Measurements from ENCODE around the gene C11orf91.
"Not testable (repeated sequence)": the region's sequence is repeated elsewhere in the genome, so short reads cannot be mapped to it uniquely, and the experiment has no call there.

C11orf91 gene

GRCh38 chr11:33700502-33701271 lies at the start of gene C11orf91:
TSS of gene C11orf91 (minus strand) at chr11:33700826. CDS start at chr11:33700740, 86 bp downstream.
- peak; percentile 66 to 96 (median 89) for DNase-seq

DNA sequence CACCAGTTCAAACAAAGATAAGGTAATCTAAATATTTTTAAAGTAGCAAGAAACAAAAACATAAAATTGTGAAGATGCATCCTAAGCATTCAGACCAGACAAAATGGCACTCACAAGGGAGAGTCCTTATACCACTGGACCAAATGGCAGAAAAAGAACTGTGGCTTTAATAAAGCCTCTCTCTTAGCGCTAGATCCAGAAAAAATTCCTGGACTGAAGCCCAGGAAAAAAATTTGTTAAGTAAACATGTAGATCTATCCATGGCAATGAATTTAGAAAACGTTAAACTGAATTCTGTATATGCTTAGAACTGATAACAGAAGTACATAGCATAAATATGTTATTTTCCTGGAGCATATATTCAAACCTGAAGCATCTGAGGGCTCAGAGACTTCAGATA lies 47.4 kb upstream of the C11orf91 start:
- DNase-seq: no peak

- no peak for DNase-seq
Observed at GRCh38 chr11:33743291-33743690, 42.7 kb upstream of the C11orf91 start.

- DNase-seq: no peak
Observed at GRCh38 chr11:33742249-33742851, 41.7 kb upstream of the C11orf91 start.

- no peak for DNase-seq
Observed at GRCh38 chr11:33741806-33742205, 41.2 kb upstream of the C11orf91 start.

- DNase-seq: no peak
Observed at GRCh38 chr11:33737362-33737821, 36.8 kb upstream of the C11orf91 start.

DNA sequence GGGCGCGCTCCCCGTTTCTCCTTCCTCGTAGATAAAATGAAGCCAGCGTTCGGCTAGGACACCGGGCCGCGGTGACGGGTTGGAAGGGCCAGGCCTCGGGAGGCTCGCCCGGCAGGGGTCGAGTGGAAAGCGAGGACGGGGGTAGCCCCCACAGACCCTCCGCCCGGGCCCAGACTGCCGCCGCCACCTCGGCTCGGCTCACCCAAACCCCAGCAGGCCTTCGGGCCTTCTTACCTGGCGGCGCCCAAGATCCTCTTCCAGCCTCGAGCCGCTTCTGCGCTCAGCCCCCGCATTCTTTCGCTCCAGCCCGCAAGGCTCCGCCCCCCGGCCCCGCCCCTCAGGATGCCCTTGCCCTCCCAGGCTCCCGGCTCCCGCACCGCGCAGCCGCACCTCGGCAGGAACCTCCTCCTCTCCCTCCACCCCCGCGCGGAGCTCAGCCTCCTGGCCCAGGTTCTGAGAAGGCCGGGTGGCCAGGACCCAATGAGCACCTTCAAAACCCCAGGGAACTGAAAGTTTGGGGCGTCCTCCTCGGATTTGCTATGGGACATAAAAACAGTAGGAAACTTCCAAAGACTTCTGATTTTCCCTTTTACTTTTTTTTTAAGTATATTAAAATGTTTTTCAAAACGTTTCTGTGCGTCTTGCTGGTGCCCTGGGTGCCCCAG lies 35.7 kb upstream of the C11orf91 start, which contains the start of gene CD59:
Gene CD59 (minus strand): TSS at position 276 of the 665 bp plus-strand sequence. CDS start 13,978 bp downstream, outside the sequence.
- DNase-seq: peak in 57 of 58 donors; percentile 44 to 96 (median 86)

DNA sequence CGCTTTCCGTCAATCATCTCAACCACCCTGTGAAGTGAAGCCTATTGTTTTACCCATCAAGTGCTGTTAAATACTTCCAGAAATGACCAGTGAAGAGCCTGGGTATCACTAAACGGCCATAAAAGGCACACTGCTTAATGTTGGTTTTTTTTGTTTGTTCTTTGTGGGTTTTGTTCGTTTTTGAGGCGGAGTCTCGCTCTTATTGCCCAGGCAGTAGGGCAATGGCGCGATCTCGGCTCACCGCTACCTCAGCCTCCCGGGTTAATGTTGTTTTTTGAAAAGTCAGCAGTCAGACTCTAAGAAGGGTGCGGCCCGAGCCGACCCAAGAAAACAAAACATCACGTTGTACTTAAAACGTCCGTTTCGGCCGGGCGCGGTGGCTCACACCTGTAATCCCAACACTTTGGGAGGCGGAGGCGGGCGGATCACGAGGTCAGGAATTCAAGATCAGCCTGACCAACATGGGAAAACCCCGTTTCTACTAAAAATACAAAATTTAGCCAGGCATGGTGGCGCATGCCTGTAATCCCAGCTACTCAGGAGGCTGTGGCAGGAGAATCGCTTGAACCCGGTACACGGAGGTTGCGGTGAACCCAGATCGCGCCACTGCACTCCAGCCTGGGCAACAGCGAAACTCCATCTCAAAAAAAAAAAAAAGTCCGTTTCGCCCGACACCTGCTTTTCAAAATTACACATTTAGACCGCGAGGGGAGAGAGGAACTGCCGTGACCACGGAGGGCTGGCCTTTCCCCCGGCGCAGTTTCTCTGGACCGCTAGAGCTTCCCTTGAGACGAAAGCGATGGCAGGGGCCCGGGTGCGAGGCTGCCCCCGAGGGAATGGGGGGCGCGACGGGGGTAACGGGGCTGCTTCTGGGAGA lies 34.9 kb upstream of the C11orf91 start:
- peak in 3 of 58 donors; percentile 27 to 47 (median 38) for DNase-seq

DNA sequence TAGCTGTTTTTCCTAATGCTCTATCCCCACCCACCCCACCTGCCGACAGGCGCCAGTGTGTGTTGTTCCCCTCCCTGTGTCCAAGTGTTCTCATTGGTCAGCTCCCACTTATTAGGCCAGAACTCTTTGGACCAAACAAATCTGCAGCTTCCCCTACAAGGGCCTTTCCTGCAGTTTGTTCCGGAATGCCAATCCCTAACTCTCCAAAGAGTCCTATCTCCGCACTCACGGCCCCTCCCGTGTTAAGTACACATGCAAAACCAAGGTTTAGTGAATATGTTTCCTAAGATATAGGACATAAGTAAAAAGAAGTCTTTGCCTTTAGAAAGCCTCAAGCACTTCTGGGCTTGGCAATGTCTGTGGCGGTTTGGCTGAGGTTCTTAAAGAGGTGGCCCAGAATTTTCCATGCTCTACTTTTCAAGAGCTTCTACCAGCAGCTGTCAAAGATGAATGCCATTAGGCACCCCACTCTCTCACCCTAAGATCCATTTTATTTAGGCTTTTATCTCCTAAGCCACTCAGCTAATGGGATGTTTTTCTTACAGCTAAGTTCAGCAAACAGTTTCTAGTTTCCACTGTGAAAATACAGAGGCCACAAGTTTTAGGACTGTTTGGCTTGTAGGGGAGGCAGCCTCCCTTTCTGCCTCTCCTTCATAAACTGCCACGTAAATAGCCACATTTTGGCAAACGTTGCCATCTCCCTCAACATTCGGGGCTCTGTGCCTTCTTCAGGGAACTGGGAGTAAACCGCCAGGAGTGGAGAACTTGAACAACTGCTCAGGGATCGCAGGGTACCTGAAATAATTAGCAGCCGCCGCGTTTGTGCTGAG lies 34.0 kb upstream of the C11orf91 start:
- peak in 5 of 58 donors; percentile 13 to 52 (median 33) for DNase-seq

DNA sequence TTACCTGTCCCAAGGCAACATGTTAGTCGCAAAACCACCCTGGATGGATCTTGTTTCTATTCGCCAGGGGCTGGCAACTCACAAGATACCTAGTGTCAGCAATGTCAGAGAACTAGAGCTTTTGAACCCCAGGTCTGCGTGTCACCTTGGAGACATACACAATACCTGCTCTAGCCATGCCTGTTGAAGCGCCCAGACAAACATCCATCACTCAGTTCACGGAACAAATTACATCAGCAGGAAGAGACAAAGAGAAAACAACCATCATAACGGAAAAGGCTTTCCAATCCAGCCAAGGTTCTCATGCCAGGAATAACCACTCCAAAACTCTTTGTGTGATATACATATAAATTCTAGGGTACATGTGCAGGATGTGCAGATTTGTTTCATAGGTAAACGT lies 33.4 kb upstream of the C11orf91 start:
- DNase-seq: no peak

- DNase-seq: no peak
Observed at GRCh38 chr11:33731723-33732531, 31.3 kb upstream of the C11orf91 start.

DNA sequence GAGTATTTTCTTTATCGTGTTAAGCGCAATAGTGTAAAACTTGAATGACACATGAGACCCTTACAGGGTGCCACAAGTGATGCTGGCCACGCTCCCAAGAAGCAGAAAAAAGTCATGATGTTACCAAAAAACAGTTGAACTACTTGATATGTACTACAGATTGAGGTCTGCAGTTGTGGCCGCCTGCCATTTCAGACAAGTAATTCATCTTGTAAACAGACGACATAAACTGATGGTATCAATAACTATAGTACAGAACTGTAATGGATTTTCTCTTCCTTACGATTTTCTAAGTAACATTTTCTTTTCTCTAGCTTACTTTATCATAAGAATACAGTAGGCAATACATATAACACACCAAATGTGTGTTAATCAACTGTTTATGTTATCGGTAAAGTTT lies 30.1 kb upstream of the C11orf91 start:
- no peak for DNase-seq

- not testable (repeated sequence) for DNase-seq
Observed at GRCh38 chr11:33729072-33729664, 28.5 kb upstream of the C11orf91 start.

GRCh38 chr11:33727539-33727938 lies 26.9 kb upstream of the C11orf91 start:
- not testable (repeated sequence) for DNase-seq

DNA sequence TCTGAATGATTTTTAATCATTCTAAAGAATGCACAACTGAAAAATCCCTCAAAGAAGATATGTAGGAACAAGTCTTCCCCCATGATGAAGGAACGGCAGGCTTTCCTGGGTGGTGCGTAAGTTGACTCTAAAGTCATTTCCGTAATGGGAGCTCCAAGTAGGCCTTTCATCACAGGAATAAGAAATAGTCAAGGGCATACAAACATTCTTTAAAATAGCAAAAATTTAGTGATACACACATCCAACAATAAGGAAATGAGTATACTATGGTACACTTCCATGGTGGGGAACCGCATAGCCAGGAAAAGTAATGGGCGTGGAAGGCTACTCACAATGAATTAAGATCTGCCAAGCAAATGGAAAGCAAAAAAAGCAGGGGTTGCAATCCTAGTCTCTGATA lies 24.9 kb upstream of the C11orf91 start:
- DNase-seq: no peak

- DNase-seq: peak in 8 of 58 donors; percentile 9 to 47 (median 27)
Observed at GRCh38 chr11:33724644-33725035, 24.0 kb upstream of the C11orf91 start.

DNA sequence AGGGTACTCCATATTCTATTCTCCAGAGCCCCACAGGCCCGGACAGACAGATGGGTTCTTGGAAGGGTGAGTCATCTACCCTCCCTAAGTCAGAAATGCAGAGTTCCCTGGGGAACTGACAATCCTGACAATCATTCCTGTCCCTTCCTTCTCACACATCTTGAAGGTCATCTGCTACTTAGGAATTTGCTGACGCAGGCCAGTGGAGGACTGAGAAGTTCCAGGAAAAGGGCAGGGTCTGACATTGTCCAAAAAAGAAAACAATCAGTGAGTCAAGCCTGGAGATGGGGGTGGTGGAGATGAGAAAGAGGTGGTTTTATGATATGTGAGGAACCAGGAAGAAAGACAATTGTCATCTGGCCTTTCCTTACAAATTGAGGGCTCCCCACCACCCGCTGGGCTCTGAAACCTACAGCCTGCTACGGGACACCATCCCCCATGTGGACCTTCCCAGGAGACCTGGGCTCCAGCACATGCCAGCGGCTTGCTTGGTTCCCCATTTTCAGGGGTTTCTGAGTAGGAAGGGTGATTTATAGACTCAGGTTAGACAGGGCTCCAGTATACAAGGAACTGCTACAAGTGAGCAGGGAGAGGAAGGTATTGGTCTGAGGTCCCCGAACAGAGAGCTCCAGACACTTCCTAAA lies 22.7 kb upstream of the C11orf91 start:
- DNase-seq: no peak

- DNase-seq: no peak
Observed at GRCh38 chr11:33722590-33723234, 22.1 kb upstream of the C11orf91 start.
